Ovary (tissue), 3 donors: ENCODE measurements around the gene FZD7.
A peak's percentile ranks its signal among the peaks of the same experiment; 100 is the strongest.

ENCODE experiments used
- CTCF ChIP-seq, 3 donors: fragments of 450-650 bp in 2 of 3; fragments of 200-600 bp in 1 of 3; IDR thresholded peaks; one replicate each; pipeline versions ENCODE4 v1.5.1 to v1.8.0; 2016 to 2022; ENCODE audit warnings: antibody characterized with exemption in 3 of 3, mild to moderate bottlenecking in 1 of 3
- EP300 ChIP-seq: sonication (generic); formaldehyde crosslinking; IDR thresholded peaks from one replicate; pipeline ENCODE4 v1.6.1; 2017; ENCODE audit warnings: antibody characterized with exemption
- POLR2A ChIP-seq: fragments of 450-650 bp; IDR thresholded peaks from one replicate; pipeline ENCODE4 v1.6.1; 2017; ENCODE audit warnings: antibody characterized with exemption, mild to moderate bottlenecking, moderate library complexity
- donor health status: DM: no; HTN: no; CAD: no.

GRCh38 chr2:202033317-202034248 is at the start of gene FZD7:
- no peak for TF ChIP-seq CTCF (IDR thresholded peaks at IDR 0.05)
- peak; percentile 72 for TF ChIP-seq POLR2A
- TF ChIP-seq EP300, result no peak
